GM21390 (cell line): ENCODE data around the gene PLEKHA4.

ENCODE experiments used
- ATAC-seq: cut with Tn5 transposase; IDR thresholded peaks from one replicate; pipeline ENCODE4 v1.9.1; 2021; ENCODE audit not compliant: unreplicated experiment

The PLEKHA4 gene

GRCh38 chr19:48833977-48834376 lies 34.4 kb downstream of the PLEKHA4 start:
- ATAC-seq: no peak

- no peak for ATAC-seq
Measured at GRCh38 chr19:48833049-48833448, 35.4 kb downstream of the PLEKHA4 start.

GRCh38 chr19:48830965-48831364 lies 37.5 kb downstream of the PLEKHA4 start:
- ATAC-seq: no peak

DNA sequence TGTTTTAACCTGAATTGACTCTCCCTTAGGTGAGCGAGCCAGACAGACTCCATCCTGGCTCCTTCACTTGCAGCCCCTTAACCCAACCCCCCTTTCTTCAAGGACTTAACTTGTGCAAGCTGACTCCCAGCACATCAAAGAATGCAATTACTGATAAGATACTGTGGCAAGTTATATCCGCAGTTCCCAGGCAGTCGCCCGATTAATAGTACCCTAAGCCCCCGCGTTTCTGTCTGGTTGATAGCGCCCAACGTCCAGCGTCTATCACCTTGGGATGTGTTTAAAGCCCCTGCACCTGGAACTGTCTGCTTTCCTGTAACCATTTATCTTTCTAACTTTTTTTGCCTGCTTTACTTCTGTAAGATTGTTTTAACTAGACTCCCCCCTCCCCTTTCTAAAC lies 38.3 kb downstream of the PLEKHA4 start:
- ATAC-seq: no peak

GRCh38 chr19:48826606-48827020 lies 41.8 kb downstream of the PLEKHA4 start:
- no peak for ATAC-seq

- no peak for ATAC-seq
Measured at GRCh38 chr19:48822514-48822913, 45.9 kb downstream of the PLEKHA4 start.

GRCh38 chr19:48821633-48822032 lies 46.8 kb downstream of the PLEKHA4 start:
- ATAC-seq: no peak

DNA sequence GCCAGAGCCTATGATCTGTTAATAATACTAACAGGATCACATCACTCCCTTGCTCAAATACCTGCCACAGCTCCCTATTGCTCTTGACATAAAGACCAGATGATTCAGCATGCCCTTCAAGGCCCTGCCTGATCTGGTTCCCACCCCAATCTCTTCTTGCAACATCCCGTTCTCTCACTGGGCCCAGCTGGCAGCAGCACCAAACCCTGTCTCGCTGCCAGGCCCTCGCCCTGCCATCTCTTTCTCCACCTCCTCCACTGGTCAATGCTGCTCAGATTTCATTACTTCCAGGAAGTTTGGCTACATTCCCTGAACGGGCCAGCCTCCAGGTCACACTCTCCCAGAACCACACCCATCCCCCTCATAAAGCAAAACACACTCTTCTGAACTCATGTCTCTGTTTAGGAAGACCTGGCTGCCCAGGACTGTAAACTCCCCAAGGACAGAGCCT lies 49.0 kb downstream of the PLEKHA4 start:
- no peak for ATAC-seq

GRCh38 chr19:48818234-48818820 lies 50.1 kb downstream of the PLEKHA4 start:
- ATAC-seq: no peak

DNA sequence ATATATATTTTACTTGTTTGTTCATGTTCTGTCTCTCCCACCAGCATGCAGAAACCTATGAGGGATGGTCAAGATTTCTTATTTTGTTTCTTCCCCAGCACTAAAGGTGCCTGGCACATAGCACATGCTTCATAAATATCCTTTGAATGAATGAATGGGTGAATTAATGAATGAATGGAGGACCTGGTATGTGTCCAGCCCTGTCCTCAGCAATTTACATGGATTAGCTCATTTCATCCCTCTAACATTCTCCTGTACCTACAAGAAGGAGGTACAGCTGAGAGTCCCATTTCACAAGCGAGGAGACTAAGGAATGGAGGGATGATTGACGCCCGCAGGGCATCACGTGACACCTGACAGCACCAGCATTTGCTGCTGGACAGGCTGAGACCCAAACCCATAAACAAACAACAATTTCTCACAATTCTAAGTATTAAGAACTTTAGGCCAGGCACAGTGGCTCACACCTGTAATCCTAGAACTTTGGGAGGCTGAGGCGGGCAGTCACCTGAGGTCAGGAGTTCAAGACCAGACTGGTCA lies 50.8 kb downstream of the PLEKHA4 start:
- ATAC-seq: no peak

DNA sequence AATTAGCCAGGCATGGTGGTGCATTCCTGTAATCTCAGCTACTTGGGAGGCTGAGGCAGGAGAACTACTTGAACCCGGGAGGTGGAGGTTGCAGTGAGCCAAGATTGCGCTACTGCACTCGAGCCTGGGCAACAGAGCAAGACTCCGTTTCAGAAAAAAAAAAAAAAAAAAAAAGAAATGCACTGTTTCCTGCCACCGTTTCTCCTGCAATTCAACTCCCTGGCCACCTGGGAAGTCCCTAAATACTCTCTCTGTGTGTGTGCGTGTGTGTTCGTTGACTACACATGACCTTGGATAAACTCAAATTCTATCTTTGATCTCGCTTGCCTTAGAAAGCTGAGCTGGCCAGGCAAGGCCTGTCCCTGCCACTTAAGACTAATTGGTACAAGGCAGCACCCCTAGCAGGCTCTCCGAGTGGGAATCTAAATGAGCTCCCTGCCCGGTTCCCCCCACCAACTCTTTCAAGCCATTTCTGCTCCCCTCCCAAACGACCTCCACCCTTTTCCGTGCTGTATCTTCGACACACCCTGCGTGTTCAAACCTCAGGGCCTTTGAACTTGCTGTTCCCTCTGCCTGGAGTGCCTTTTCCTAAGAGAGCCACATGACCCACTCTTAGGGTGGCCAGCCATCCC lies 52.4 kb downstream of the PLEKHA4 start:
- no peak for ATAC-seq

- no peak for ATAC-seq
Measured at GRCh38 chr19:48814895-48815294, 53.5 kb downstream of the PLEKHA4 start.

GRCh38 chr19:48813123-48813913 lies 55.1 kb downstream of the PLEKHA4 start:
- no peak for ATAC-seq

DNA sequence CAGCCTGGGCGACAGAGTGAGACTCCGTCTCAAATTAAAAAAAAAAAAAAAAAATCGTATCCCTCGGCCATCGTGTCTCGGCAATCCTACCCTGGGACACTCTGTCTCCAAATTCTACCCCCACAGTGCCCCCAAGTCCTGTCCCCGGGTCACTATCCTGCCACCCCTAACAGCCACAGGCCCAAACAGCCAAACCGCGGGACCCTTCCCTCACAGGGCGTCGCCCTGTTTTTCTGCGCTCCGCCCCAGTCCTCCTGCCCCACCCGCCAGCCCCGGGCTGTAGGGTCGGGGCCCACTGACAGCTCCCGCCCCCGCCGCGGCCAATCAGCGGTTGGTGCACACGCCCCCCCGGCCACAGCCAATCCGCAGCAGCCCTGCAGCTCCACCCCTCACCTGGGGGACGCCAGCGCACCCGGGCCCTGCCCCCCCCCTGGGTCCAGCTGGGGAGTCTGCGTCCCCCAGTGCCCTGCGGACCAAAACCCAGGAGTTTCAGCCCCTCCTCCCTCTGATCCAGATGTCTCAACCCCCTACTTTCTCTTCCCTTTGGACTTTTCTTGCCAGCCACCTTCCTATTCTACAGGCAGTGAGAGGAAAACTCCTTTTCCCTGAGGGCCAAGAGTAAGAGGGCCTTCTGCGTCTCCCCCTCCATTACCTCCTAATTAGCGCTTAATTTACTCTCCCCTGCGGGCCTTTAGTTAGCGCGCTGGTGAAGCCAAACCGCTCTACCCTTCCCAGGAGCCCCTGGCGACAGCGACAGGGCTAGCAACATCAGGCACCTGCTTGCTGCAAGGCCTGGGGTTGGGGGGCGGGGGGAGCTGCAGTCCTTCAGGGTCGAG lies 56.1 kb downstream of the PLEKHA4 start:
- peak; percentile 58 for ATAC-seq

DNA sequence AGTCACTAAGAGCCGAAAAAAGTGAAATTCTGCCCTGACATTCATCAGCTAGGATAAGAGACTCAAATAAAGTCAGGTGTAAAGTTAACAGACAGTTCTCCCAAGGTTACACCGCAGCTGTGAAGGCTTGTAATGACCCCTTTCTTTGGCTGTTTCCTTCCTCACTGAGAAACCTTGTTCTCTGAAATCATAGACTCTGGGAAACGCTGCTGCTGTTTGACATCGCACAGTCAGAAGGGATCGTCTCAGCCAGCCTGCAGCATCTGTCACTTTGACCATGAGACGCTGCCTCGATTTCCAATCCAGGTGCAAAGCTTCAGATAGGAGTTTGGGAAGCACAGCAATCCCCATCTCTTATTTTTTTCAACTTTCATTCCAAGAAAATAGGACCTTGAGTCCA lies 58.3 kb downstream of the PLEKHA4 start:
- ATAC-seq: no peak

GRCh38 chr19:48807590-48808308 lies 60.7 kb downstream of the PLEKHA4 start:
- no peak for ATAC-seq

GRCh38 chr19:48806818-48807589 lies 61.4 kb downstream of the PLEKHA4 start:
- no peak for ATAC-seq

DNA sequence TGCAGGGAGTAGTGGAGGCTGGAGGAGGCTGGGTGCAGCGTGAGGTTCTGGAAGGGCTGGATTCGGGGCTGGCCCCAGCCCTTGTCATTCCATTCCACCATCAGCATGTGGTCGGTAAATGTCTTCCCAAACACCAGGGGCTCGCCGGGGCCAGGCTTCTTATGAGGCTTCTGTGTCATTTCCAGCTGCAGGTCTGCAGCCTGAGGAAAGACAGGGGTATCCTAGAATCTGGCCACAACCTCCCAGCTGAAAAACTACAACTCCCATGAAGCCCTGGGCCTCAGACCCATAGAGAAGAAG lies 61.9 kb downstream of the PLEKHA4 start:
- ATAC-seq: no peak

DNA sequence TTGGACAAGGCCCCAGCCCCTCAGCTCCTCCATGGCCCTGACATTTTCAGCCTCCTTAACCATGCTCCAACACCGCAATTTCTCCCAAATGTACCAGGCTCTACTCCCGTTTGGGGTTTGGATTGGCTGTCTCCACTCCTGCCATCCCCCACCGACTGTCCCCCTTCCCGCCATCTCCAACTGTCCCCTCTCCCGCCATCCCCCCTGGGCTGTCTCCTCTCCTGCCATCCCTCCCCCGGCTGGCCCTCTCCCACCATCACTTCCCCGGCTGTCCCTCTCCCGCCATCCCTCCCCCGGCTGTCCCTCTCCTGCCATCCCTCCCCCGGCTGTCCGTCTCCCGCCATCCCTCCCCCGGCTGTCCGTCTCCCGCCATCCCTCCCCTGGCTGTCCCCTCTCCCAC lies 63.0 kb downstream of the PLEKHA4 start:
- ATAC-seq: no peak

- no peak for ATAC-seq
Measured at GRCh38 chr19:48804496-48804895, 63.9 kb downstream of the PLEKHA4 start.
